HuH-7.5 (cell line): ENCODE results near the gene RHPN2.
A peak's percentile ranks its signal among the peaks of the same experiment; 100 is the strongest.
"Not testable (repeated sequence)": the region's sequence is repeated elsewhere in the genome, so short reads cannot be mapped to it uniquely, and the experiment has no call there.

ENCODE experiments used
- DNase-seq: peaks from one replicate; pipeline ENCODE4 v3.0.0; 2011; ENCODE audit warnings: low spot score

RHPN2 gene

DNA sequence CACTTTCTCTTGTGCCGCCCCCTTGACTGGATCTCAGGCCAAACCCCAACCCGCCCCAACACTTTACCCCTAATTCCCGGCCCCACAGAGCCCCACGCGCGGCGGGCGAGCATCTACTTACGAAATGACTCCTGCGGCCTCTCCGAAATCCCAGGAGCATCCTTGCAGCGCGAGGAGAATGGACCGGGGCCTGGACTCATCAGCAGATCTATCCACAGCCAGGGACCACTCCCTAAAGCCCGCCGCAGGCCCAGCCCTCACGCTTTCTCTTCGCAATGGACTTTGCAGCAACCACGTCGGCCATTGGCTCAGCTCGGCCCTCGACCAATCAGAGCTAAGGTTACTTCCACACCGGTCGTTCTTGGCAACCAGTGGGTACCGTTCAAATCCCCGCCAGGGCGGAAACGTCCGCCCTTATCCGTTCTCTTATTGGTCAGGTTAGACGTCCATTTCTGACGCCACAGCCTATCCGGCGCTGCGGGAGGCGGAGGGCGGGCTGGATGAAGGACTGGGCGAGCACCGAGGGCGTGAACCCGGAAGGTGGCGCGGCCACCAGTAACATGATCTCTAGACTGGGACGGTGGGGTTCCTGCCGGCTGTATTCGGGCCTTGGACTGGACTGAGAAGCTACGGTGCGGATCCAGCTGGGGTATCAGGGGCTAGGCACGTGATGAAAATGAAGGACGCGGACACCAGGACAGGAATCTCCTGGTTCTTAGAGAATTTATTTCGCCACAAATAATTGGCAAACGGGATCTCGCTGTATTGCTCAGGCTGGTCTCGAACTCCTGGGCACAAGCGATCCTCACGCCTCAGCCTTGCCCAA is 92.8 kb downstream of the RHPN2 start, which contains the start of the genes CEP89 and FAAP24:
TSS of gene CEP89 (minus strand) at position 244 of the 826 bp plus-strand sequence. CDS start at position 160, 84 bp downstream.
TSS of gene FAAP24 (plus strand) at position 528 of the 826 bp plus-strand sequence. CDS start 955 bp downstream, outside the sequence.
- peak; percentile 98 for DNase-seq

DNA sequence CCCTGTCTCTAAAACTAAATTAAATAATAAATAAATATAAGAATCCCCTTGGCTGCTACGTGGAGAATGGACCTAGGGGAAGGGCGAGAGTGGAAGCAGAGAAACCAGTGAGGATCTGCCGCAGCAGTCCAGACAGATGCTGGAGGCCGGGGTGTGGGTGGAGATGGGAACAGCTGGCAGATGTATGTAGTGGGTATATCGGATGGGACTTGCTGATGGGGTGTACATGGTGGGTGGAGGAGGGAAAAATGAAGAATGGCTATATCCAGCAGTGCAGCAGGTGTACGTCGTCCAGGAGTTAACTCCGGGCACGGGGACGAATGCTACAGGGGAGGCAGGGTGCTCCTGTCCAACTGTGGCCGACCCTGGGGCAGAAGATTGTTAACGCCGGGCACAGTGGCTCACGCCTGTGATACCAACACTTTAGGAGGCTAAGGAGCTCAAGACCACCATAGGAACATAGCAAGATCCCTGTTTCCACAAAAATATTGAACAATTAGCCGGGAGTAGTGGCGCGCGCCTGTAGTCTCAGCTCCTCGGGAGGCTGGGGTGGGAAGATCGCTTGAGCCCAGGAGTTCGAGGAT is 93.6 kb downstream of the RHPN2 start:
- DNase-seq = no peak

DNA sequence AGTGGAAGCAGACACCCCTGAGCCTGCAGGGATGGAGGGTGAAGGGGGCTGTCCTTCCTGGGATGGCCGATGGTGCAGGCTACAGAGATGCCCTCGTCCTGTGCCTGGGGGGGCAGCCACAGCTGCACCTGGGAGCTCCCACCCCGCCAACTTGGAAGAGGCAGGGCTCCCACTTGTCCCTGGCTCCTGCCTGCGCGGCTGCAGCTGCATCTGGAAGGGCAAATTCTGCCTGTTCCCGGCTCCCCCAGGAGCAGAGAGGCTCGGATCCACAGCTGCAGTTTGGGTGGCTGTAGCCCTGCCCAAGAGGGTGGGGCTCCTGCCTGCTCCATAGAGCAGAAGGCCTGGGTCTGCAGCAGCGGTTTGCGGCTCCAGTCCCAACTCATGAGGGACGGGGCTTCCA is 95.1 kb downstream of the RHPN2 start:
- no peak for DNase-seq

DNA sequence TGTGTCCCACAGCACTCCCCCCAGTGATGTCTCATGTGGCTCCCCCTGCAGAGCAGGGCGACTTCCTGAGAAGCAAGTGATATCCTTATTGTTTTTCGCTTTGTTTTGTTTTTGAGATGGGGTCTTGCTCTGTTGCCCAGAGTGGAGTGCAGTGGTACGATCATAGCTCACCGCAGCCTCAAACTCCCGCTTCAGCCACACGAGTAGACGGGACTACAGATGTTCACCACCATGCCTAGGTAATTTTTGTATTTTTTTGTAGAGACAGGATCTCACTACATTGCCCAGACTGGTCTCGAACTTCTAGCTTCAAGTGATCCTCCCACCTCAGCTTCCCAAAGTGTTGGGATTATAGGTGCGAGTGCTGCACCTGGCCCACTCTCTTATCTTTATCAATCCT is 97.9 kb downstream of the RHPN2 start:
- no peak for DNase-seq

DNA sequence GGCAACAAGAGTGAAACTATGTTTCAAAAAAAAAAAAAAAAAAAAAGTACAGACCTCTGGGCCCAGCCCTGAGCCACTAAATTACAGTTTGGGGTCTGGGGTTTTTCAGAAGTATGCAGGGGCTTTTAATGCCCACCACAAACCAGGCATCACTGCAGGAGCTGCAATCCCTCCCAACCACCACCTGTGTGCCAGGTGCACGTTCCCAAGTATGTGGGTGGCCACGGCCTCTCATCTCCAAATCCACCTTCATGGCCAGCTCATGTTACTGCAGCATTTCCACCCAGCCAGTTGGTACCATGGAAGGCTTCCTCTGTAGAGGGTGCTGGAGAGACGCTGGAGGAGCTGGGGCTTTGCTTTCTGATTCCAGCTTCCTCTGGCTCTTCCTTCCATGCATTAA is 119.4 kb downstream of the RHPN2 start:
- no peak for DNase-seq

DNA sequence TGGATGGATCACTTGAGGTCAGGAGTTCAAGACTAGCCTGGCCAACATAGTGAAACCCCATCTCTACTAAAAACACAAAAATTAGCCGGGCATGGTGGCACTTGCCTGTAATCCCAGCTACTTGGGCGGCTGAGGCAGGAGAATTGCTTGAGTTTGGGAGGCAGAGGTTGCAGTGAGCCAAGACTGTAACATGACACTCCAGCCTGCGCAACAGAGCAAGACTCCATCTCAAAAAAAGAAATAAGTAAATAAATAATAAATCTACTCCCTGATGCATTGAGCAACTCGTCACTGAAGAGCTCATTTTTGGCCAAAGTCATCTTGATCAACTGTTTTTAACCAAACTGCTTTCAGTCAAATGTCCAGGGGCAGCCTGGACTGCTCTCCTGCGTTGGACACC is 123.4 kb downstream of the RHPN2 start:
- not testable (repeated sequence) for DNase-seq

DNA sequence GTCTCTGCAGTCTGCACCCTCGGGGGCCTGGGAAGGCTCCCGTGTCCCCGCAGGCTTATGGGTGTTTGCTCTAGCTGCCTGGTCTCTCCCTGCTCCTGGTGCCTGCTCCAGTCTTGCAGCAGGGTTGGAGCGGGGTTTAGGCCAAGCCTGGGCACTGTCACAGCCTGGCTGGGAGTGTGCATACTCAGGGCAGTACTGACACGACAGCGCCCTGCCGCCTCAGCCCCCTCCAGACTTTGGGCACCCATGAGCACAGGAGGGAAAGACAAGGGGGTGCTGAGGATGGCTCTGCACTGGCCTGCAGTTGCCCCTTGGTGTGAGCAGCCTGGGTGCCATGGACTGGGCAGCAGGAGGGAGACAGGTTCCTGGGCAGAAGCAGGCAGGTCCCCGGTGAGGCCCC is 128.6 kb downstream of the RHPN2 start:
- no peak for DNase-seq

DNA sequence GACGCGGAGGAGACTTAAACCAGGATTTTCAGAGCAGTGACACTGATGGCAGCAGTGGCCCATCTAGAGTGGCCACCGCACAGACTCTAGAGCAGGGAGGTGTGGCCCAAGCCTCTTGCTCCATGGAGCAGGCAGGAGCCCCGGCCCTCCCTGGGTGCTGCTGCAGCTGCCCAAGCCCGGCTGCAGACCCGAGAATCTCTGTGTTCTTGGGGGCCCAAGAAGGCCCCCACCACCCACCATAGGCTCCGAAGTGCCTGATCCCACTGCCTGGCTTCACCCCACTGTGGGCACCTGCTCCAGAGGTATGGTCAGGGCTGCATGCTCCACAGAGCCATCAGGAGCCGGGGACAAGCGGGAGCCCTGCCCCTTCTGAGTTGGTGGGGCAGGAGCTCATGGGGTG is 129.1 kb downstream of the RHPN2 start:
- no peak for DNase-seq

DNA sequence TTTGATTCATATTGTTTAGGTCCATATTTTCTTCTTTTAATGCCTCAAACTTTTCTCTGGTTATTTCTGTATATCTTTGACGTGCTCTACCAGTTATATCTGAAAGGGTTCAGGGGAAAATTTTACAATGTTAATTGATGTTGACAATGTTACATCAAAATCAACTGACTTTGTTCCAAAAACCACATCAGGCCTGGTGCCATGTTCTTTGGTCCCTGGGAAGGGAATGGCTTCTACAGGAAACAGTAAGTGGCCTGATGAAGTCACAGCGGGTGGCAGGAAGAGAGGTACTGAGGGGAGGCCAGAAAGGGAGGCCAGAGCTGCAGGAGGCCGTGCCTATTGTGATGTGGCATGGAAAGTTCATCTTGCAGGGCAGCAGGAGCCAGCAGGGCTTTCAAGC is 131.1 kb downstream of the RHPN2 start:
- no peak for DNase-seq

DNA sequence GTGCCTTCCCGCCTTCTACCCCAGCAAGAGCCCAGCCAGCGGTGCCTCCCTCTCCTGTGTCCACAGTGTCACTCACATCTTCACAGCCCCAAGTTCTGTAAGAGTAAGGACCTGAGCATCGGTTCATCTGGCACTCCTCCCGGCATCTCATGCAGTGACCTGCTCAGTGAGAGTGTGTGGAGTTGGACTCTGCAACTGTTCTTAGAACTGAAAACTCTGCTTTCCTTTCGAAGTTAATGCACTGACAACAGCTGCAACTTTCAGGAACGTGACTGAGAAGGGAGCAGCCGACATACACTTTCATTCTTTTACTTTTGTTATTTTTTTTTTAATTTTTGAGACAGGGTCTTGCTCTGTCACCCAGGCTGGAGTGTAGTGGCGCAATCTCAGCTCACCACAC is 134.1 kb downstream of the RHPN2 start:
- no peak for DNase-seq

DNA sequence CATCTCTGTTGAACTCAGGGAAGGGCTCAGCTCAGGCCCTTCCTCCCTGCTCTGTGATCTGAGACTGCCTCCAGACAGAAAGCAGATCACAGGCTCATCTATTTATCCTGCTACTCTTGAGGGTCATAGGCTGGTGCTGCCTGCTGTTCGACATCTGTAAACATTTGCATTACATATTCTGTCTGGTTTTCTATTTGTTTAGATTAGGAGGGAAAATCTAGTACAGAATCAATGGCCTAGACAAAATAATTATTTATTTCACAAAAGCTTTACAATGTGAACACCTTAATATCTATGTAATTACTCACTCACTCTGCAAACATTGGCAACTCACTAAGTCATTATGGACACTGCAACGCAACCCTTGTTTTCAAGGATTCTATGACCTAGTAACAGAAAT is 135.9 kb downstream of the RHPN2 start:
- no peak for DNase-seq
